GM21717 (cell line): ENCODE measurements around the gene LRRN4CL.
"Not testable (repeated sequence)": the region's sequence is repeated elsewhere in the genome, so short reads cannot be mapped to it uniquely, and the experiment has no call there.

ENCODE experiments used
- ATAC-seq: cut with Tn5 transposase; IDR thresholded peaks from one replicate; pipeline ENCODE4 v1.9.1; 2021; ENCODE audit warnings: mild to moderate bottlenecking, moderate library complexity; ENCODE audit not compliant: unreplicated experiment

LRRN4CL gene

DNA sequence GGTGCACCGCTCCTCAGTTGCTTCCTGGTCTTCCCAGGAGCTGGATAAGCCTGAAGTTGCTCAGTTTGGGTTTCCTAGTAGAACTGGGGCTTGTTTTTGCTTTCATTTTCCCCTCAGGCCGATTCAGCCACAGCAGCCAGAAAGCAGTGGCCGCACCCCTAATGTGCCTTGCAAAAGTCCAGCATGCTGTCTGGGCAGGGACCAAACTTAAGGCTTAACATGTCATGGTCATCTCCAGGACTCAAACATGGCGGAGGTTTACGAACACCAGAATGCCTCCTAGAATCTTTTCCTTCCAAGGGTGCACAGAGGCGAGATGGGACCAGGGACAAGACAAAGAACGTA, 20.6 kb upstream of the LRRN4CL start:
- ATAC-seq = no peak

GRCh38 chr11:62709247-62710000, 20.1 kb upstream of the LRRN4CL start:
- peak; percentile 66 for ATAC-seq

GRCh38 chr11:62708793-62709192, 19.5 kb upstream of the LRRN4CL start:
- no peak for ATAC-seq

GRCh38 chr11:62708392-62708791, 19.1 kb upstream of the LRRN4CL start:
- ATAC-seq = no peak

GRCh38 chr11:62707277-62707861, 18.0 kb upstream of the LRRN4CL start, which contains the start of the genes BSCL2 and GNG3:
BSCL2 (minus strand) TSS chr11:62707424; CDS start chr11:62707195, 229 bp downstream.
GNG3 (plus strand) TSS chr11:62707676; CDS start chr11:62708296, 620 bp downstream.
- ATAC-seq = no peak

DNA sequence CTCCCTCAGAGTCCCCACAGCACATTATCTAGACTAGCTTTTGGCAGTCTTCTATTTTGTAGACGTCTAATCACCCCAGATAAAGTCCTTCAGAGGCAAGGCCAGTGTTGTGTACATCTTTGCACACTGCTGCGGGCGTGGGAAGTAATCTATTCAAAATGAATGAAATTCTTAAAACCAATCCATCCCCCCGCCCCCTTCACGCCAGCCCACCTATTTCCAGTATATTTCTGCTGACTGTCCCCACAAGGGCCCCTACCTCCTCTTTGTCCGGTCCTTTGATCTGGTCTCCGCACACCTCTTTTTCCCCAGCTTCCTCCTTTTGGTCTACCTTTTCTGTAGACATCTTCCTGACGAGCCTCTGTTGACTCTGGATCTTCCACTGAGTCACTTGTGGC, 17.5 kb upstream of the LRRN4CL start:
- no peak for ATAC-seq

GRCh38 chr11:62705880-62706849, 16.8 kb upstream of the LRRN4CL start:
- ATAC-seq = peak; percentile 28

DNA sequence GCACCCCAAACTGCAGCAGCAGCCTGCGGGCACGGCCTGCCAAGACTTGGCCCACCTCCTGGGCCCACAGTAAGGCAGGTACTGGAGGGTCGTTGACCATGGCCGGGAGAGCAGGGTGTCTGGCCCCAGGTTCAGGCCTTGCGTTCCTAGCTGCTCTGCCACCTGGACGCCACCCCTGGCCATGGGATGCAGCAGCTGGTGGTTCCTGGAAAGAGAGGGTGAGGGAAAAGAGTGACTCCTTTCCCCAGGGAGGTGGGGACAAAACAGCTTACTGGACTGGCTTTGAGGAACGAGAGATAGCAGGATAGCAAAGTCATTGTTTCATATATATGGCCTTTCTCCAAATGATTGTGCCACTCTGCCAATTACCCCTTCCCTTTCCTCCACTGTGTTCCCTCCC, 16.1 kb upstream of the LRRN4CL start:
- ATAC-seq = no peak

GRCh38 chr11:62703921-62704320, 14.6 kb upstream of the LRRN4CL start:
- ATAC-seq = not testable (repeated sequence)

DNA sequence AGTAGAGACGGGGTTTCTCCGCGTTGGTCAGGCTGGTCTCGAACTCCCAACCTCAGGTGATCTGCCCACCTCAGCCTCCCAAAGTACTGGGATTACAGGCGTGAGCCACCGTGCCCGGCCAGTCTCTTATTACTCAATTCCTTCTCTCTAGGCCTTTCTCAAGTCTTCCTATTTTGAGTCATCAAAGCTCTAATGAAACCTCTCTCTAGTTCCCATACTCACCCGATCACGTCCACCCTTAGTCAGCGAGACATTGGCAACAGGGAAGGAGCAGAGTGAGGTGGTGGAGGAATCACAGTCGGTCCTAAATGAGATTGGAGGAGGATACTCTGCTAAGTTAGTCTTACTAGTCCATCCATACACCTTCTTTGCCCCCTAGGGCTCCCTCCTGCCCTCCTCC, 12.9 kb upstream of the LRRN4CL start:
- no peak for ATAC-seq

- no peak for ATAC-seq
These were observed 5.3 kb upstream of the LRRN4CL start for GRCh38 chr11:62694455-62695167.

DNA sequence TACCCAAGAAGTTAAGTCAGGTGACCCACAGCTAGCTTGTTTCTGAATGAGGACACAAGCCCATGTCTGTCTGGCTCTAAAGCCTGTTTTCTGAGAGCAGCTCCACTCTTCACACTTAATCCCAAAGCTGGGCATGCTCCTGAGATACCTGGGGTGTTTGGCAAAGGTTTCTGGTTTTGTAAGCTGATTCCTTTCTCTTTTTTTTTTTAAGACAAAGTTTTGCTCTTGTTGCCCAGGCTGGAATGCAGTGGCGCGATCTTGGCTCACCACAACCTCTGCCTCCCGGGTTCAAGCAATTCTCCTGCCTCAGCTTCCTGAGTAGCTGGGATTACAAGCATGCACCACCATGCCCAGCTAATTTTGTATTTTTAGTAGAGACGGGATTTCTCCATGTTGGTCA, 4.3 kb upstream of the LRRN4CL start:
- not testable (repeated sequence) for ATAC-seq

GRCh38 chr11:62688491-62688890, 839 bp downstream of the LRRN4CL start:
- ATAC-seq = no peak

- ATAC-seq = no peak
These were observed 1.6 kb downstream of the LRRN4CL start for GRCh38 chr11:62687508-62688396.

DNA sequence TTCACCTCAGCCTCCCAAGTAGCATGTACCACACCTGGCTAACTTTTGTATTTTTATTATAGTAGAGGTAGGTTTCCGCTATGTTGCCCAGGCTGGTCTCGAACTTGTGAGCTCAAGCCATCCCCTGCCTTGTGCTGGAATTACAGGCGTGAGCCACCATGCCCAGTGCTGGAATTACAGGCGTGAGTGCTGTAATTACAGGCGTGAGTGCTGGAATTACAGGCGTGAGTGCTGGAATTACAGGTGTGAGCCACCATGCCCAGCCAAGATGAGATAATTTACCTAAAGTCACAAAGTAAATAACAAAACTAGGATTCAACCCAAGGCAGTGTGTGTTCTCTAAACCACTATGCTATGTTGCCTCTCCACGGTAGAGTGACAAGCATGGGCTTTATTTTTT, 6.8 kb downstream of the LRRN4CL start:
- no peak for ATAC-seq

DNA sequence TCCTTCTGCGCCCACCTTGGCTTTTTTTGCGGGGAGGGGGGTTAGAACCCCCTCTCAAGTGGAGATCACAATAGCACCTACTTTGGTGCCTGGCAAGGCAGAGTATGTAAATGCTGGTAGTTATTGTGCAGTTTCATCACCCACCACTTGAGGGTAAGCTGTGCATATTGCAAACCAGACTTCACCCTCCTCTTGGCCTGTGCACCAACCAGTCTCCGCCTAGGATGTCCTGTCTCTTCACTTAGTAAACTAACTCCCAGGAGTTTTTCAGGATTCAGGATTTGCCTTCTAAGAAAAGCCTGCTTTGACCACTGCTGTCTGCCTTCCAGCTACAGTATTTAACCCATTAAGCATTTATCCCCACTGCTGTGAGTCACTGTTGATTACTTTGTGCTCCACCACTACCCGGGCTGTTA, 8.5 kb downstream of the LRRN4CL start:
- no peak for ATAC-seq

DNA sequence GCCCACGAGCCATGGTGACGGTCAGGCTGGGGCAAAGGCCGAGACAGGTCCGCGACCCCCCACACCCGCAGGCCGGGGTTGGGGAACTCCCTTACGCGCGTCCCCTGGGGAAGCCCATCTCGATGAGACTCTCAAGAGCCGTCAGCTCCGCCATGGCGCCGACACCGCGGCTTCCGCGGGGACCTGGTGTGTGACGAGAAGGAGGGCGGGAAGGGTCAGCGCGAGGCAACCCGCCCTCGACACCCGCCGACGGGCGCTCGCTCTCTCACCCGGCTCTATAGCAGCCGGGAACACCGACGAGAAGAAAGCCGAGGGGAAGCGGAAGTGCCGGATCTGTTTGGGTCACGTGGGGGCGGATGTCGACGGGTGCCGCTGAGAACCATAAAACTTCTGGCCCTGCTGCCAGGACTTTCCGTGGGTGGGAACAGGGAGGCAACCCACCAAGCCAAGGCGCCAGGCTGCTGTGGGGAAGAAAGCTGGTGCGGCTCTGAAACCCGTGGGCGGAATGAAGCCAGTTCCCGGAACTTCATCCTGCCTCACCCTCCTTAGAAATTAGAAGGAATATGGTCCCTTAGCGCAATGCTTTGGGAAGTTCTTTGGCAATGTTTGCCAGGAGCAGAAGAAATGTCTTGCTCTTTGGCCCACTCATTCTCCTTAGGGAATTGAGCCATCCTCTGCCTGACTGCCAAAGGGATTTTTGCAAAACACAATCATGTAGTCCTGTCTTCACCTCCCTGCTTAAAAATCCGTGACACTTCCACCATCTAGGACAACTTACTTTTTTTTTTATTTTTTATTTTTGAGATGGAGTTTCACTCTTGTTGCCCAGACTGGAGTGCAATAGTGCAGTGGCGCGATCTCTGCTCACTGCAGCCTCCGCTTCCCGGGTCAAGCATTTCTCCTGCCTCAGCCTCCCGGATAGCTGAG, 10.3 kb downstream of the LRRN4CL start, which contains the start of gene UBXN1:
UBXN1 (minus strand) TSS at position 304 of the 927 bp plus-strand sequence; CDS start at position 154, 150 bp downstream.
- peak; percentile 54 for ATAC-seq

GRCh38 chr11:62678433-62678769, 10.9 kb downstream of the LRRN4CL start:
- peak; percentile 11 for ATAC-seq

DNA sequence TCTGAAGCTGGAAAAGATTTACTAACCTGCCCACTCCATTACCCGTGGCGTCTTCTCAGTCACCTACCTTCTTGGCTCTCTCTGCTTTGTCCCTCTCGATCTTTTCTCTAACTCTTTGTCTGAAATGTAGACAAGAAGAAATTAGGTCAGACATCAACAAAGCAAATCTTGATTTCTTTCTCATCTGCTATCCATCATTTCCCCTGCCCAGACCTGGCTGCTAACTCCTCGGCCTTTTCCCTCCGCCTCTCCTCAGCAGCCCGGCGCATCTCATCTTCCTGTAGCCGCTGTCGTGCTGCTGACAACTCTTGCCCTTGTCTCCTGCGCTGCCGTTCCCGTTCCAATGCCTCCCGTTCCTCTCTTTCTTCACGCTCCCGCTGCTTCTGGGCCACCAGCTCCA, 11.6 kb downstream of the LRRN4CL start:
- ATAC-seq = no peak
